GM19467 (cell line): ENCODE results near the gene B9D2.
A peak's percentile ranks its signal among the peaks of the same experiment; 100 is the strongest.

Experiments used
- ATAC-seq: cut with Tn5 transposase; IDR thresholded peaks from one replicate; pipeline ENCODE4 v1.9.1; 2021; ENCODE audit warnings: mild to moderate bottlenecking, moderate library complexity; ENCODE audit not compliant: unreplicated experiment

The B9D2 gene

GRCh38 chr19:41311613-41312012, 52.3 kb downstream of the B9D2 start:
- ATAC-seq = no peak

DNA sequence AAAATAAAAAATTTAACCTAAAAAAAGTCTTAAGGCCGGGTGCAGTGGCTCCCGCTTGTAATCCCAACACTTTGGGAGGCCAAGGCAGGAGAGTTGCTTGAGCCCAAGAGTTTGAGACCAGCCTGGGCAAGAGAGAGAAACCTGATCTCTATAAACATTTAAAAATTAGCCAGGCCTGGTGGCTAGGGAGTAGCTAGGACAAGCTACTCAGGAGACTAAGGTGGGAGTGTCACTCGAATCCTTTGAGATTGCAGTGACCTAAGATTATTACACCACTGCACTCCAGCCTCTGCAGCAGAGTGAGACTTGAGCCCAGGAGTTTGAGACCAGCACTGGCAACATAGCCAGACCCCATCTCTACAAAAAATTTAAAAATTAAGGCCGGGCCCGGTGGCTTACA, 52.9 kb downstream of the B9D2 start:
- ATAC-seq = no peak

DNA sequence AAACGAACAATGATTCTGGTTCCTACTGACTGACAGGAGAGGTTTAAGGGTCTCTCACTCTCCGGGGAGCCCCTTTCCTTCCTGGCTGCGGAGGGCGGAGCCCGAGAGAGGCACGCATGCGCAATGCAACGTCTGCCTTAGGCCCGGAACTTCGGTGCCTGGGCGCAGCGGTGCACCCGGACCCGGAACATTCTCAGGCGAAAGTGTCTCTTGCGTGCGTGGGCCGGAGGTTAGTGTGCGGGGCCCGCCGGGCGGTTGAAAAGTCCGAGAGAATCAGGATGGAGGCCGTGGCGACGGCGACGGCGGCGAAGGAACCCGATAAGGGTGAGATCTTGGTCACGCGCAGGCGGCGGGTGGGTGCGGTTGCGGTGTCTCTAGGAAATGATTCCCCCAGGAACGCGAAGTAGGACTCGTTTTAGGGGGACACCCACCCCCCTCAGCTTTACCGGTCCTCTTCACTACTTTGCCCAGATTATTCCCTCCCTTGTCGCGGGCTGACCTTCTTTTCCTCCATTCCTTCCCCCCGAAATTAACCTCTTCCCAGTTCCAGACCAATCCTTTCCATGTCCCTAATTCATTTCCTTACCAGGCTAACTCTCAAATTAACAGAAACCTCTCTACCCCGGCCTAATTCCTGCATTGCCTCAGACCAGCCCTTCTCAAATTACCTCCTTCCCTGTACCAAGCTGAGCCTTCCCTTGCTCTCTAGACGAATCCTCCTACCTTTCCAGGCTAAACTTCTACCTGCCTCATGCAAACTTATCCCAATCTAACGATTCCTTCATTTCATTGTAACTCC, 53.7 kb downstream of the B9D2 start, which contains the start of gene CCDC97:
Gene CCDC97, plus strand, starts transcription at position 140 of the 799 bp plus-strand sequence. Its CDS starts 139 bp downstream, at position 279.
- peak; percentile 65 for ATAC-seq

- ATAC-seq = no peak
Measured at GRCh38 chr19:41309180-41310032, 54.5 kb downstream of the B9D2 start.

DNA sequence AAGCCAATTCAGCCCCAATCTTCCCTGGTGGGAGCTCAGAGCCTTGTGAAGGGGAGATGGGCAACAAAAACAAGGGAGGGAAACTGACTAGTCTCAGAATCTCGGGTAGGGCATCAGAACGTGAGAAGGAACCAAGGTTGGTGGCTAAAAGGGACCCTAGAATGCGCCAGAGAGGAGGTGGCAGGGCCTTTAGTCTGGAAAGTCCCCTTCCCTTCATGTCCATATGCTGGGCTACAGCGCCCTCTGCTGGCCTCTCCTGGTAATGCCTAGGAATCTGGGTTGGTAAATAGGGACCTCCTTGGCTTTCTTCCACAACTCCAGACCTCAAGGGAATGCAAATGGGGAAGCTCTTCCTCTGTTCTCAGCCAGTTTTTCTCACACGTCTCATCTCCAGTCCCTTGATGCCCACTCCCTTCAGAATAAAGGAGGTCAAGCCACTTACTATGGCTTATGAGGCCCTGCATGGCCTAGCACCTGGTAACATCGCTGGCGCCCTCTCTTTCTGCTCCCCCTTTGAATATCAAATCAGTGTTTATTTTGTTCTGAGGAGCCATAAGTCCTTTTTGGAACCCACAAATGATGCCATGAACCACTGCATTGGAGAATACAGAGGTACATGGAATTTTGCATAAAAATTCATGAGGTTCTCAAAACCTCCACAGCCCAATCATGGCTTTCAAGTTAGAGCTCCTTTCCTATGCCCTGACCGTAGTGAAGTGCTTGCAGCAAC, 55.3 kb downstream of the B9D2 start:
- ATAC-seq = no peak

DNA sequence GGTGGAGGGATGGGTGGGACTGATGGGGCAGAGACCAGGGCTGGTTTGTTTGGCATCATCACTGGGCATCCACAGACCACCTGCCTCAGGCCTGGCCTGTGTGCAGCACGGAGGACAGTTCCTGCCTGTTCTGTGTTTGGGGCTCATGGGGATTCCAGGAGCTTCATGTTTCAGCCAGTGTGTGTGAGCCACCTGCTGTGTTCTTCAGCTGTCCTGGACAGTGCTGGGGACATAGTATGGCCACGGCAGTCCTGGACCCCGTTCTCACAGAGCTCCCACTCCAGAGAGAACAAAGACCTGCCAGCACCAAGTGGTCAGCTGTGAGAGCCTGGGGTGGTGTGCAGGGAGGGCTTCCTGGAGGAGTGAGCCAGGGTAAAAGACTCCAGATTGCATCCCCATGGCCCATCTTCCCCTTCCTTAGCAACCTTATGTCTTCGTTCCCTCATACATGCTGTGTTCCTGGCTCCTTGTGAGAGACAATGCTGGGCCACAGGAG, 55.9 kb downstream of the B9D2 start:
- no peak for ATAC-seq

GRCh38 chr19:41307090-41307875, 56.7 kb downstream of the B9D2 start:
- no peak for ATAC-seq

DNA sequence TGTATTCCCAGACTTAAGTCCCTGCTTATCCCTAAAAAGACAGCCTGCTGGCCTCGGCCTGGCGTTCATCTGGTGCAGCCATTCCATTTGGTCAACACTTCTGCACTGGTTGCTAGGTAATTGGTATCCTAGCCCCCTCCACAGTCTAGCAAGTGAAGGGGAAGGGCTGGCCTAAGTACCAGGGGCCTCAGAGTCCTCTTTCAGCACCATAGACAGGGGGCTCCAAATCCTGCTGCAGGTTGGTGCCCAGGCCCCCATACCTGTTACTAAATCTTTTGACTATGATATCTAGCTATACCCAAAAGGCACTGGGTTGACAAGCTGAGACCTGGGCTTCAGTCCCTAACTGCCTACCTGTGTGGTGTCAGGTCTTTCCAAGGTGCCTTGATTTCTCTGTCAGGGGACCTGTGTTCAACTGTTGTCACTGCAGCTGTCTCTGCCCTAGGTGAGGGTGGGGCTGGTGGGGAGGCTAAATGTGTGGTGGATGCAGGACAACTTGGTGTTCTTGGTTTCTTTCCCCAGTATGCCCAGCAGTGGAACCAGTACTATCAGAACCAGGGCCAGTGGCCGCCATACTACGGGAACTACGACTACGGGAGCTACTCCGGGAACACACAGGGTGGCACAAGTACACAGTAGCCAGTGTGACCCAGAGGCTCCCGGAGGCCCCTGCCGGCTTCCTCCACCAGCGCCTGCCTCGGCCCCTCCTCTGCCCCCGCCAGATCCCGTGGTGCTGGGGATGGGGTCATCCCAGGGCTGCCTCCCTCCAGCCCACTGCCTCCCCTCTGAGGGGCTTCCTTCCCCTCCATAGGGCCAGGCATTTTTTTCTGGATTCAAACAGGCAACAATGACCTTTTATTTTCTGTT, 57.8 kb downstream of the B9D2 start:
- no peak for ATAC-seq

DNA sequence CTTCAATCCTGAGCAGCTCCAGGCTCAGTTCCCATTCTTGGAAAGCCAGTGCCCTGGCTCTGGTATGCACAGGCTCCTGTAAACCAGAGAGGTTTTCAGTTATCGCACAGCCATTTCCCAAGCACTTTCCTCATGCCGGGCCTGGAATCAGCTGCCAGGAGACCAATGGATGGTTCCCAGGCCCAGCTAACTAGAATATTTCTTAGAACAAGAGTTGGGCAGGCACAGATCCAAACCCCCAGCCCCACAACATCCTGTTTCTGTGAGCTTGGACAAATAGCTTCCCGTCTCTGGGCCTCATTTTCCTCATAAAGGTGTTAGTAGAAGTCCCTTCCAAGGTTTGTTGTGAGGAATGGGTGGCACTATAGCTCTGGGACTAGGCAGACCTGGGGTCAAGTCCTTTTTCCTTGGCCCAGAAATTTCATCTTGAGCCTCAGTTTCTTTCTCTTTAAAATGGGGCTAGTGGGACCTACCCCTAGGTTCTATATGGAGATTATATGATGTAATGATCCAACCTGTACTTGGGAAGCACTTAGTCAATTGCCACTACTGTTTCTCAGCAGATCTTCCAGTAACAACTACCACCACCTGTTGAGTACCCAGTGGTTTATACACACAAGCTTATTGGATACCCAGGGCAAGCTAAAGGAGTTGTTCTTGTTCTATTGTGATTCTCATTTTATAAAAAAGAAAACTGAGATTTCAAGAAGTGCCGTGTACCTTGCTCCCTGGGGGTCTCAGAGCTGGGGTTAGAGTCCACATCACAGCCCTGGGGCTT, 59.1 kb downstream of the B9D2 start:
- no peak for ATAC-seq
